ENCODE data around the gene CACFD1. TPM values are rescaled to one million over a fixed set of nuclear protein-coding genes. Genes with fewer than 3 reads are reported as not detected.

Gene CACFD1
- total and polyA plus RNA-seq, 2 of the 13 experiments (the other 11 are each of a cell fraction or from before 2014, with no cell fraction given): 13.8 to 14.6 TPM

DNA sequence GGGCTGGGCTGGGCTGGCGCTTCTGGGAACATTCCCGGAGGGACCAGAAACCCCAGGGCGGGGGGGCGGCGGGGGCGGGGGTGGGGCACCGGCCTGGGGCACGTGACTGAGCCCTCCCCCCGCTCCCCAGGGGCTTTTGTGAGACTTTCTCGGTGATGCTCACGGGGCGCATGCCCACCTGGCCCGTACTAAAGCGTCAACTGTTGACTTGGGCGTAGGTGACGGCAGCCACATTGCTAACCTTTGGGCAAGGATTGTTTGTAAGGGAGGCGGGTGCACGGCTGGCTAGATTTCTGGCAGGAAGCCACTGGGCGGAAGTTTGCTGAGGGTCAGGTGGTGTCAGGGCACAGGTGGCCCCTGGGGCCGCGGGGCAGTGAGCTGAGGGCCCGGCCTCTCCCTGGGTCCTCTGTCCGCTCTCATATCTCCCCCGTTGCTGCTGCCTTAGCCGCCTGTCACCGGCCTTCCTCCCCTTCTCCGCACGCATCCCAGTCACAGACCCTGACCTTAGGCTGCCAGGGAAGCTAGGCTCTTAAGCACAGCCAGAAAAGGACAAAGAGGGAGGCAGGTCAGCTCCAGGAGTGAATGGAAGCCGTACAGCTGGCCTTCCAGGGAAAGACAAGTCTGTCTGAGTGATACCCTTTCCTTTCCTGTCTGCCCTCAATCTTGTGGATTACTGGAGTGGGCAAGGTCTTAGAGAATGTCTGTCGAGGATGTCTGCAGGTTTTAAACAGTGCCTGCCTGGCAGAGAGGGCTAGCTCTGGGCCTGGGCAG is 812 bp downstream of the CACFD1 start (continued):
- TF ChIP-seq, protein P1, sequence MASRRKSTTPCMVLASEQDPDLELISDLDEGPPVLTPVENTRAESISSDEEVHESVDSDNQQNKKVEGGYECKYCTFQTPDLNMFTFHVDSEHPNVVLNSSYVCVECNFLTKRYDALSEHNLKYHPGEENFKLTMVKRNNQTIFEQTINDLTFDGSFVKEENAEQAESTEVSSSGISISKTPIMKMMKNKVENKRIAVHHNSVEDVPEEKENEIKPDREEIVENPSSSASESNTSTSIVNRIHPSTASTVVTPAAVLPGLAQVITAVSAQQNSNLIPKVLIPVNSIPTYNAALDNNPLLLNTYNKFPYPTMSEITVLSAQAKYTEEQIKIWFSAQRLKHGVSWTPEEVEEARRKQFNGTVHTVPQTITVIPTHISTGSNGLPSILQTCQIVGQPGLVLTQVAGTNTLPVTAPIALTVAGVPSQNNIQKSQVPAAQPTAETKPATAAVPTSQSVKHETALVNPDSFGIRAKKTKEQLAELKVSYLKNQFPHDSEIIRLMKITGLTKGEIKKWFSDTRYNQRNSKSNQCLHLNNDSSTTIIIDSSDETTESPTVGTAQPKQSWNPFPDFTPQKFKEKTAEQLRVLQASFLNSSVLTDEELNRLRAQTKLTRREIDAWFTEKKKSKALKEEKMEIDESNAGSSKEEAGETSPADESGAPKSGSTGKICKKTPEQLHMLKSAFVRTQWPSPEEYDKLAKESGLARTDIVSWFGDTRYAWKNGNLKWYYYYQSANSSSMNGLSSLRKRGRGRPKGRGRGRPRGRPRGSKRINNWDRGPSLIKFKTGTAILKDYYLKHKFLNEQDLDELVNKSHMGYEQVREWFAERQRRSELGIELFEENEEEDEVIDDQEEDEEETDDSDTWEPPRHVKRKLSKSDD (CRISPR knock-in tag; IDR thresholded peaks at IDR 0.05; ENCODE audit: low read depth): peak; percentile 40; the same call in 1 of the 2 replicates
- TF ChIP-seq EHMT2 (IDR thresholded peaks at IDR 0.05; ENCODE audit: borderline replicate concordance, low read depth, low read length) (no peak), REL (CRISPR knock-in tag; conservative IDR thresholded peaks at IDR 0.05) (no peak), DPF2 (CRISPR knock-in tag; IDR thresholded peaks at IDR 0.05; ENCODE audit: borderline replicate concordance, low read depth) (peak; percentile 57; the same call in 1 of the 2 replicates), IRF2 (CRISPR knock-in tag; IDR thresholded peaks at IDR 0.05) (peak; percentile 46; the same call in 1 of the 2 replicates), RAD21 (CRISPR knock-in tag; IDR thresholded peaks at IDR 0.05) (peak; percentile 37), DNMT3B (CRISPR knock-in tag; conservative IDR thresholded peaks at IDR 0.05) (no peak), SIN3A (IDR thresholded peaks at IDR 0.05; ENCODE audit: borderline replicate concordance, low read depth, low read length) (peak; percentile 69; the same call in 1 of the 2 replicates), SOX6 (IDR thresholded peaks at IDR 0.05) (no peak), SOX6 (CRISPR knock-in tag; IDR thresholded peaks at IDR 0.05) (peak; percentile 83), ZNF775 (CRISPR knock-in tag; IDR thresholded peaks at IDR 0.05; ENCODE audit: borderline replicate concordance) (no peak), FOXP1 (IDR thresholded peaks at IDR 0.05) (peak; percentile 47; the same call in 1 of the 2 replicates), FOXP1 (CRISPR knock-in tag; IDR thresholded peaks at IDR 0.05) (peak; percentile 69), HOXA5 (CRISPR knock-in tag; IDR thresholded peaks at IDR 0.05) (0 out of 2 replicates have a peak, but pooled peaks have one; percentile 12), ZSCAN31 (CRISPR knock-in tag; IDR thresholded peaks at IDR 0.05; ENCODE audit: low read depth) (peak; percentile 94), MED13 (CRISPR knock-in tag; IDR thresholded peaks at IDR 0.05) (no peak), ZNF30 (CRISPR knock-in tag; IDR thresholded peaks at IDR 0.05) (no peak), FOXK2 (IDR thresholded peaks at IDR 0.05) (peak; percentile 43; the same call in 1 of the 2 replicates), ELF3 (CRISPR knock-in tag; IDR thresholded peaks at IDR 0.05) (peak; percentile 82), EED (CRISPR knock-in tag; IDR thresholded peaks at IDR 0.05) (0 out of 2 replicates have a peak, but pooled peaks have one; percentile 27), FOSL2 (CRISPR knock-in tag; IDR thresholded peaks at IDR 0.05) (peak; percentile 18; the same call in 1 of the 2 replicates)
- TF ChIP-seq, protein P2, sequence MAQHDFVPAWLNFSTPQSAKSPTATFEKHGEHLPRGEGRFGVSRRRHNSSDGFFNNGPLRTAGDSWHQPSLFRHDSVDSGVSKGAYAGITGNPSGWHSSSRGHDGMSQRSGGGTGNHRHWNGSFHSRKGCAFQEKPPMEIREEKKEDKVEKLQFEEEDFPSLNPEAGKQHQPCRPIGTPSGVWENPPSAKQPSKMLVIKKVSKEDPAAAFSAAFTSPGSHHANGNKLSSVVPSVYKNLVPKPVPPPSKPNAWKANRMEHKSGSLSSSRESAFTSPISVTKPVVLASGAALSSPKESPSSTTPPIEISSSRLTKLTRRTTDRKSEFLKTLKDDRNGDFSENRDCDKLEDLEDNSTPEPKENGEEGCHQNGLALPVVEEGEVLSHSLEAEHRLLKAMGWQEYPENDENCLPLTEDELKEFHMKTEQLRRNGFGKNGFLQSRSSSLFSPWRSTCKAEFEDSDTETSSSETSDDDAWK (CRISPR knock-in tag; IDR thresholded peaks at IDR 0.05): no peak
- TF ChIP-seq, protein P3, sequence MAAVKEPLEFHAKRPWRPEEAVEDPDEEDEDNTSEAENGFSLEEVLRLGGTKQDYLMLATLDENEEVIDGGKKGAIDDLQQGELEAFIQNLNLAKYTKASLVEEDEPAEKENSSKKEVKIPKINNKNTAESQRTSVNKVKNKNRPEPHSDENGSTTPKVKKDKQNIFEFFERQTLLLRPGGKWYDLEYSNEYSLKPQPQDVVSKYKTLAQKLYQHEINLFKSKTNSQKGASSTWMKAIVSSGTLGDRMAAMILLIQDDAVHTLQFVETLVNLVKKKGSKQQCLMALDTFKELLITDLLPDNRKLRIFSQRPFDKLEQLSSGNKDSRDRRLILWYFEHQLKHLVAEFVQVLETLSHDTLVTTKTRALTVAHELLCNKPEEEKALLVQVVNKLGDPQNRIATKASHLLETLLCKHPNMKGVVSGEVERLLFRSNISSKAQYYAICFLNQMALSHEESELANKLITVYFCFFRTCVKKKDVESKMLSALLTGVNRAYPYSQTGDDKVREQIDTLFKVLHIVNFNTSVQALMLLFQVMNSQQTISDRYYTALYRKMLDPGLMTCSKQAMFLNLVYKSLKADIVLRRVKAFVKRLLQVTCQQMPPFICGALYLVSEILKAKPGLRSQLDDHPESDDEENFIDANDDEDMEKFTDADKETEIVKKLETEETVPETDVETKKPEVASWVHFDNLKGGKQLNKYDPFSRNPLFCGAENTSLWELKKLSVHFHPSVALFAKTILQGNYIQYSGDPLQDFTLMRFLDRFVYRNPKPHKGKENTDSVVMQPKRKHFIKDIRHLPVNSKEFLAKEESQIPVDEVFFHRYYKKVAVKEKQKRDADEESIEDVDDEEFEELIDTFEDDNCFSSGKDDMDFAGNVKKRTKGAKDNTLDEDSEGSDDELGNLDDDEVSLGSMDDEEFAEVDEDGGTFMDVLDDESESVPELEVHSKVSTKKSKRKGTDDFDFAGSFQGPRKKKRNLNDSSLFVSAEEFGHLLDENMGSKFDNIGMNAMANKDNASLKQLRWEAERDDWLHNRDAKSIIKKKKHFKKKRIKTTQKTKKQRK (IDR thresholded peaks at IDR 0.05; ENCODE audit: low read length): no peak

All from HepG2 (cell line).